ENCODE measurements around the gene ADAMTSL3. TPM values are rescaled to one million over a fixed set of nuclear protein-coding genes. Genes with fewer than 3 reads are reported as not detected.

The ADAMTSL3 gene
- total RNA-seq, 1 donor, result under 0.01 TPM

DNA sequence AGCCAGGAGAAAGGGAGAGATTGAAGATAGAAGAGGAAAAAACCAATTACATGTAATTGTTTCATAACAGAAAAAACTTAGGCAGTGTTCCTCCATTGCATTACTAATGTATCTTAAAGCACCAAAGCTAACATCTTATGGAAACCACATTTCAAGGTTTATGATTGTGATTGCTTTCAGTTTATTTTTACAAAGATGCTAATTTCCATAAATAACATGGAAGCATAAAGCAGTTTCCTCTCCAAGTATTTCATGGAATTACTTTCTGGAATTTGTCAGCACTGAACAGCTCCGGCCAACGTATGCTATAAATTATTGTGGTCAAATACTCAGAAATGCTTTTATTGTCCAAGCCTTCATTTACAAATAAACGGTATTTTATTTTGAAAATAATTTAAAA lies 11.6 kb downstream of the ADAMTSL3 start:
- H3K4me3 ChIP-seq (ENCODE audit: low read depth, low read length), result no peak overlapping the region
- no peak for DNase-seq (ENCODE audit: low read depth)
- TF ChIP-seq, protein P1, sequence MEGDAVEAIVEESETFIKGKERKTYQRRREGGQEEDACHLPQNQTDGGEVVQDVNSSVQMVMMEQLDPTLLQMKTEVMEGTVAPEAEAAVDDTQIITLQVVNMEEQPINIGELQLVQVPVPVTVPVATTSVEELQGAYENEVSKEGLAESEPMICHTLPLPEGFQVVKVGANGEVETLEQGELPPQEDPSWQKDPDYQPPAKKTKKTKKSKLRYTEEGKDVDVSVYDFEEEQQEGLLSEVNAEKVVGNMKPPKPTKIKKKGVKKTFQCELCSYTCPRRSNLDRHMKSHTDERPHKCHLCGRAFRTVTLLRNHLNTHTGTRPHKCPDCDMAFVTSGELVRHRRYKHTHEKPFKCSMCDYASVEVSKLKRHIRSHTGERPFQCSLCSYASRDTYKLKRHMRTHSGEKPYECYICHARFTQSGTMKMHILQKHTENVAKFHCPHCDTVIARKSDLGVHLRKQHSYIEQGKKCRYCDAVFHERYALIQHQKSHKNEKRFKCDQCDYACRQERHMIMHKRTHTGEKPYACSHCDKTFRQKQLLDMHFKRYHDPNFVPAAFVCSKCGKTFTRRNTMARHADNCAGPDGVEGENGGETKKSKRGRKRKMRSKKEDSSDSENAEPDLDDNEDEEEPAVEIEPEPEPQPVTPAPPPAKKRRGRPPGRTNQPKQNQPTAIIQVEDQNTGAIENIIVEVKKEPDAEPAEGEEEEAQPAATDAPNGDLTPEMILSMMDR (IDR thresholded peaks at IDR 0.05; ENCODE audit: insufficient read depth, low read depth, low read length), result no peak

DNA sequence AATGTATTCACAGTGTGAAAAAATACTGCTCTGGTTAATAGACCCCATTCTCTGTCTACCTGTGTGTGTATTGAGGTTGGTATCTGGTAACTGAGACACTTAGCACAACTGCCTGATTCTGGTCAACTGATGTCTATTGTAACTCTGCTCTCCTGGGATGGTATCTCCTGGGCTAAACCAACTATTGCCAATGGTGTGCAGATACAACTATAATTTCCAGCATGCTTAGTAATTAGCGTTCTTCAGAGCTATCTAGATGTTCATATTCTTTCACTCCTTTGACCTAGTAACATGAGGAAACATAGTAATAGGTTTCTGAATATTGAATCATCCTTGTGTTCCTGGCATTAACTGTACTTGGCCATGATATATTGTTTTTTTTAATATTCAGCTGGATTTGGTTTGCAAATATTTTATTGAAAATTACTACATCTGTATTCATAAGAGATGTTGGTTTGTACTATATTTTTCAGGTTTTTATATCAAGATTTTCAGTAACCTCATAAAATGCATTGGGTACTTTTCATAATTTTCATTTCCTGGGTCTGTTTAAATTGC lies 16.8 kb downstream of the ADAMTSL3 start:
- H3K4me3 ChIP-seq (ENCODE audit: low read depth, low read length), result no peak overlapping the region
- TF ChIP-seq, protein P1 (IDR thresholded peaks at IDR 0.05; ENCODE audit: insufficient read depth, low read depth, low read length), result no peak
- DNase-seq (ENCODE audit: low read depth), result no peak

DNA sequence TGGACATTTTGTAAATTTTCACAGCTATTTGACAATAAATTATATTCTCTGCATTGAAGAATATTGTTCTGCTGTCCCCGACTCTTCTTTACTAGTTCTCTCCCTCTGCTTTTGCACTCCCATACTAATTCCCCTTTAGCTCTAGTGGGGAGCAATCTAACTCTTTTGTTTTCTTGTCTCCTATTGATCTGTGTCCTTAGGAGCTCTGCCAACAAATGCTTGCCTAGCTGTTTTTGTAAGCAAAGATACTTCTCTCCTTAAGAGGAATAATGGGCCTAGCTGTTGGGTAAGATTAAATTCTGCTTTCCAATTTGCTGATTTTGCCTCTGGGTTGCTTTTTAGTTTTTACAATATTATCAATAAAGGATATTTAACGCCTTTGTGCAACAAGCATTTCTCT lies 17.7 kb downstream of the ADAMTSL3 start:
- TF ChIP-seq, protein P1 (IDR thresholded peaks at IDR 0.05; ENCODE audit: insufficient read depth, low read depth, low read length), result no peak
- H3K4me3 ChIP-seq (ENCODE audit: low read depth, low read length), result no peak overlapping the region
- DNase-seq (ENCODE audit: low read depth), result no peak

GRCh38 chr15:83673385-83673784 lies 19.5 kb downstream of the ADAMTSL3 start:
- no peak for DNase-seq (ENCODE audit: low read depth)
- no peak overlapping the region for H3K4me3 ChIP-seq (ENCODE audit: low read depth, low read length)
- TF ChIP-seq, protein P1 (IDR thresholded peaks at IDR 0.05; ENCODE audit: insufficient read depth, low read depth, low read length), result no peak

- DNase-seq (ENCODE audit: low read depth), result peak; percentile 24
- TF ChIP-seq, protein P1 (IDR thresholded peaks at IDR 0.05; ENCODE audit: insufficient read depth, low read depth, low read length), result no peak
- H3K4me3 ChIP-seq (ENCODE audit: low read depth, low read length), result no peak overlapping the region
These were observed 28.7 kb downstream of the ADAMTSL3 start for GRCh38 chr15:83682476-83683088.

GRCh38 chr15:83685916-83686332 lies 32.0 kb downstream of the ADAMTSL3 start:
- DNase-seq (ENCODE audit: low read depth), result peak; percentile 30

More at GRCh38 chr15:83685916-83686332, 32.0 kb downstream of the ADAMTSL3 start:
- H3K4me3 ChIP-seq (ENCODE audit: low read depth, low read length), result no peak overlapping the region
- TF ChIP-seq, protein P1 (IDR thresholded peaks at IDR 0.05; ENCODE audit: insufficient read depth, low read depth, low read length), result no peak

Data from fibroblast of villous mesenchyme (primary cell).